CMK (cell line): Measurements from ENCODE around the gene SAMD4A.
"Not testable (repeated sequence)": the region's sequence is repeated elsewhere in the genome, so short reads cannot be mapped to it uniquely, and the experiment has no call there.

Source experiments
- DNase-seq: peaks from one replicate; pipeline ENCODE4 v3.0.0-alpha.2; 2010; ENCODE audit warnings: low read depth

The SAMD4A gene

GRCh38 chr14:54784060-54784459 is 217.1 kb downstream of the SAMD4A start:
- no peak for DNase-seq

- no peak for DNase-seq
These were observed 217.7 kb downstream of the SAMD4A start for GRCh38 chr14:54784657-54785056.

GRCh38 chr14:54785136-54785777 is 218.3 kb downstream of the SAMD4A start:
- DNase-seq: no peak

GRCh38 chr14:54785778-54786770 is 219.1 kb downstream of the SAMD4A start:
- no peak for DNase-seq

- DNase-seq: no peak
These were observed 219.9 kb downstream of the SAMD4A start for GRCh38 chr14:54786838-54787237.

GRCh38 chr14:54787261-54787660 is 220.3 kb downstream of the SAMD4A start:
- no peak for DNase-seq

- DNase-seq: no peak
These were observed 221.8 kb downstream of the SAMD4A start for GRCh38 chr14:54788701-54789100.

- no peak for DNase-seq
These were observed 222.2 kb downstream of the SAMD4A start for GRCh38 chr14:54789166-54789565.

- no peak for DNase-seq
These were observed 223.0 kb downstream of the SAMD4A start for GRCh38 chr14:54789781-54790480.

- DNase-seq: no peak
These were observed 224.1 kb downstream of the SAMD4A start for GRCh38 chr14:54791001-54791400.

- no peak for DNase-seq
These were observed 225.4 kb downstream of the SAMD4A start for GRCh38 chr14:54792288-54792687.

GRCh38 chr14:54794159-54794558 is 227.2 kb downstream of the SAMD4A start:
- no peak for DNase-seq

- DNase-seq: no peak
These were observed 227.9 kb downstream of the SAMD4A start for GRCh38 chr14:54794796-54795195.

- DNase-seq: no peak
These were observed 230.0 kb downstream of the SAMD4A start for GRCh38 chr14:54796961-54797360.

GRCh38 chr14:54797556-54797955 is 230.6 kb downstream of the SAMD4A start:
- DNase-seq: no peak

GRCh38 chr14:54797986-54798385 is 231.1 kb downstream of the SAMD4A start:
- no peak for DNase-seq

GRCh38 chr14:54798465-54799124 is 231.7 kb downstream of the SAMD4A start:
- DNase-seq: no peak

- DNase-seq: not testable (repeated sequence)
These were observed 234.6 kb downstream of the SAMD4A start for GRCh38 chr14:54801482-54801881.

- DNase-seq: no peak
These were observed 236.5 kb downstream of the SAMD4A start for GRCh38 chr14:54803396-54803795.

GRCh38 chr14:54803926-54804537 is 237.1 kb downstream of the SAMD4A start:
- DNase-seq: no peak

- no peak for DNase-seq
These were observed 237.7 kb downstream of the SAMD4A start for GRCh38 chr14:54804538-54805041.
